PC-3 (cell line): Measurements from ENCODE around the gene UBASH3A. TPM values are rescaled to one million over a fixed set of nuclear protein-coding genes. Genes with fewer than 3 reads are reported as not detected.

ENCODE experiments used
- ATAC-seq: fragments of 200-7000 bp; cut with Tn5 transposase; 2 replicates; pipeline ENCODE4 v1.9.1; 2020; ENCODE audit warnings: mild to moderate bottlenecking, moderate library complexity
- BruUV-seq: library from RNA; stranded (reverse); fragments of 400-500 nt; replicated peaks from 2 replicates; lab custom pipeline; 2021; lab: Mats Ljungman, UMichigan
- CTCF ChIA-PET: fragments of 300-600 bp; sonication (Branson Sonifier 250); formaldehyde crosslinking; loops from one replicate; lab custom pipeline; 2022; ENCODE audit warnings: antibody characterized with exemption; lab: Charles Lee
- POLR2A ChIA-PET: fragments of 300-600 bp; sonication (Branson Sonifier 250); formaldehyde crosslinking; loops from one replicate; lab custom pipeline; 2022; ENCODE audit warnings: antibody characterized with exemption; ENCODE audit not compliant: unreplicated experiment; lab: Charles Lee
- DNase-seq: peaks from one replicate; pipeline ENCODE4 v3.0.0-alpha.2; 2015
- H2AFZ ChIP-seq: fragments of 300-600 bp; sonication (generic); 2 replicates; pipeline ENCODE4 v1.6.0; 2016; ENCODE audit warnings: antibody characterized with exemption, low read length
- H3F3A ChIP-seq: fragments of 300-600 bp; sonication (generic); one replicate; pipeline ENCODE4 v1.6.0; 2017; ENCODE audit warnings: antibody characterized with exemption, low read length, control low read depth, mild to moderate bottlenecking; ENCODE audit not compliant: unreplicated experiment
- H3K27ac ChIP-seq: fragments of 300-600 bp; sonication (generic); 2 replicates; pipeline ENCODE4 v1.5.1; 2016; ENCODE audit warnings: mild to moderate bottlenecking, low read length
- H3K27me3 ChIP-seq: fragments of 300-600 bp; sonication (generic); 2 replicates; pipeline ENCODE4 v1.6.1; 2016; ENCODE audit warnings: low read length, mixed read lengths
- H3K36me3 ChIP-seq: fragments of 300-600 bp; sonication (generic); 2 replicates; pipeline ENCODE4 v1.6.1; 2016; ENCODE audit warnings: low read depth, mixed run types, low read length, mixed read lengths
- H3K4me1 ChIP-seq: fragments of 300-600 bp; sonication (generic); 2 replicates; pipeline ENCODE4 v1.5.1; 2016; ENCODE audit warnings: low read length; ENCODE audit not compliant: insufficient read depth
- H3K4me2 ChIP-seq: fragments of 300-600 bp; sonication (generic); 2 replicates; pipeline ENCODE4 v1.6.0; 2016; ENCODE audit warnings: low read length
- H3K4me3 ChIP-seq: fragments of 300-600 bp; sonication (generic); 2 replicates; pipeline ENCODE4 v1.5.1; 2016; ENCODE audit warnings: mild to moderate bottlenecking, low read length, mixed read lengths
- H3K79me2 ChIP-seq: fragments of 300-600 bp; sonication (generic); 2 replicates; pipeline ENCODE4 v1.6.1; 2017; ENCODE audit warnings: low read length, mixed read lengths
- H3K9ac ChIP-seq: fragments of 300-600 bp; sonication (generic); 2 replicates; pipeline ENCODE4 v1.6.0; 2016; ENCODE audit warnings: mild to moderate bottlenecking, low read length
- H3K9me2 ChIP-seq: fragments of 300-600 bp; sonication (generic); replicated peaks from 2 replicates; pipeline ENCODE4 v1.6.1; 2016; ENCODE audit warnings: mixed run types, low read length, mixed read lengths
- H3K9me3 ChIP-seq: fragments of 300-600 bp; sonication (generic); 2 replicates; pipeline ENCODE4 v1.6.1; 2016; ENCODE audit warnings: low read length, mixed read lengths
- H4K20me1 ChIP-seq: fragments of 300-600 bp; sonication (generic); 2 replicates; pipeline ENCODE4 v1.6.1; 2016; ENCODE audit warnings: low read length, mixed read lengths
- EZH2 ChIP-seq: fragments of 300-600 bp; sonication (generic); IDR thresholded peaks from one replicate; pipeline ENCODE4 v1.6.1; 2017; ENCODE audit warnings: antibody characterized with exemption, mild to moderate bottlenecking, low read length; ENCODE audit not compliant: unreplicated experiment
- EZH2phosphoT487 ChIP-seq: fragments of 300-600 bp; sonication (generic); IDR thresholded peaks from 2 replicates; pipeline ENCODE4 v1.6.1; 2018; ENCODE audit warnings: mild to moderate bottlenecking, antibody characterized with exemption, low read length, borderline replicate concordance
- intact Hi-C: fragments of 100-400 bp; cut with micrococcal nuclease; formaldehyde crosslinking; loops from 2 replicates; pipeline ENCODE4 v1.9.0; 2023
- total RNA-seq: library from RNA; depleted of rRNA; stranded (reverse); fragments of >200 nt; gene quantifications from 2 replicates; pipeline ENCODE4 v1.2.3, GENCODE V29; 2014
- TF ChIP-seq, protein P1 (sequence below): fragments of 300-600 bp; sonication (generic); conservative IDR thresholded peaks from 2 replicates; pipeline ENCODE4 v1.5.1; 2017; ENCODE audit warnings: antibody characterized with exemption, low read depth, mild to moderate bottlenecking, low read length

Gene UBASH3A
- total RNA-seq, 1 experiment from 2014 or later = 1.0 TPM

DNA sequence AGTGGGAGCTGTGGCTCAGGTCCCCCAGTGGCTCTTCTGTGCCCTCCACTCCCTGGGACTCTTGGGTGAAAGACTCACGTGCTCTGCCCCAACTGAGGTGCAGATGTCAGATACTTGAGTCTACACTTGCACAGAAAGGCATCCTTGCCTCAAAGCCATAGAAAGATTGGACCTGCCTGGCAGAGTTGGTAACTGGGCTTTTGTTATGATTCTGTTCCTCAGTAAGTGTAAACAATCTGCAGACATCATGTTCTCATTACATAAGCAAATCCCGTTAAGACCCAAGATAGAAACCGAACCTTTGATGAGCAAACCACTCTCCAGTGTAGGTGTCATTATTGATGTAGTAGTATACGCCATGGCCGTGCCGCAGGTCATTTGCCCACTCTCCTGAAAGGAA lies 82.4 kb downstream of the UBASH3A start:
- POLR2A ChIA-PET = no interaction called here
- Histone ChIP-seq H3K4me2 (no peak overlapping the region), H3K4me3 (no peak overlapping the region), H3K27me3 (no peaks in the 10 kb centered on the region), H3K36me3 (no peaks in the 10 kb centered on the region), H2AFZ (no peak overlapping the region), H3K9me3 (no peaks in the 10 kb centered on the region), H3F3A (no peaks in the 10 kb centered on the region), H4K20me1 (no peaks in the 10 kb centered on the region), H3K27ac (no peak overlapping the region), H3K79me2 (no peaks in the 10 kb centered on the region), H3K4me1 (no peaks in the 10 kb centered on the region), H3K9ac (no peak overlapping the region), H3K9me2 (no peaks in the 10 kb centered on the region)
- ATAC-seq (no peak), DNase-seq (no peak)
- CTCF ChIA-PET = interaction anchor here (0.6 kb wide), 1 partner anchor 26 kb away, joined by 3 read pairs; no protein-coding TSS in a partner anchor
- TF ChIP-seq, protein P1, sequence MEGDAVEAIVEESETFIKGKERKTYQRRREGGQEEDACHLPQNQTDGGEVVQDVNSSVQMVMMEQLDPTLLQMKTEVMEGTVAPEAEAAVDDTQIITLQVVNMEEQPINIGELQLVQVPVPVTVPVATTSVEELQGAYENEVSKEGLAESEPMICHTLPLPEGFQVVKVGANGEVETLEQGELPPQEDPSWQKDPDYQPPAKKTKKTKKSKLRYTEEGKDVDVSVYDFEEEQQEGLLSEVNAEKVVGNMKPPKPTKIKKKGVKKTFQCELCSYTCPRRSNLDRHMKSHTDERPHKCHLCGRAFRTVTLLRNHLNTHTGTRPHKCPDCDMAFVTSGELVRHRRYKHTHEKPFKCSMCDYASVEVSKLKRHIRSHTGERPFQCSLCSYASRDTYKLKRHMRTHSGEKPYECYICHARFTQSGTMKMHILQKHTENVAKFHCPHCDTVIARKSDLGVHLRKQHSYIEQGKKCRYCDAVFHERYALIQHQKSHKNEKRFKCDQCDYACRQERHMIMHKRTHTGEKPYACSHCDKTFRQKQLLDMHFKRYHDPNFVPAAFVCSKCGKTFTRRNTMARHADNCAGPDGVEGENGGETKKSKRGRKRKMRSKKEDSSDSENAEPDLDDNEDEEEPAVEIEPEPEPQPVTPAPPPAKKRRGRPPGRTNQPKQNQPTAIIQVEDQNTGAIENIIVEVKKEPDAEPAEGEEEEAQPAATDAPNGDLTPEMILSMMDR = no peak
- no peak for TF ChIP-seq EZH2
- no peak for TF ChIP-seq EZH2phosphoT487
- intact Hi-C loops = no loop called here
- no TSS peak for BruUV-seq

DNA sequence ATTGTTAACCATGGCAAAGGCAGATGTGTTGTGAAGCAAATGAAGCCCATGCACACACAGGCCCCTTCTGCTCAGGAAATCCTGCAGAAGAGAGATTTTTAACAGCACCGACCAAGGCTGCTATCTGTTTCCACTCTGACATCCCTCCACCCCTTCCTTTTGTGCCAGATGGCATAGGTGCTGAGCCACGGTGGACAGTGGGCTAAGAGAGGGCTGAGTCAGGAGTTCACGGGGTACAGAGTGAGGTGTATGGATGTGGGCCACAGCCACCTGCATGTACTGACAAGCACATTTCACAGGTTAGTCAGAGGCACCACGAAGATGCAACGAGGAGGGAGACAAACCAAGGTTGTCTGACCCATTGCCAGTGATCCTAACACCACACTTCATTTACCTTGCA lies 82.8 kb downstream of the UBASH3A start:
- no peaks in the 10 kb centered on the region for H3K9me2 ChIP-seq
- no peaks in the 10 kb centered on the region for H3K27me3 ChIP-seq
- intact Hi-C loops = no loop called here
- BruUV-seq = no TSS peak
- no peaks in the 10 kb centered on the region for H3K79me2 ChIP-seq
- H3K9me3 ChIP-seq = no peaks in the 10 kb centered on the region
- H3K27ac ChIP-seq = no peak overlapping the region
- H3K36me3 ChIP-seq = no peaks in the 10 kb centered on the region
- H2AFZ ChIP-seq = no peak overlapping the region
- no peak overlapping the region for H3K4me2 ChIP-seq
- DNase-seq (no peak), ATAC-seq (no peak)
- TF ChIP-seq, protein P1 = no peak
- TF ChIP-seq EZH2 (no peak), EZH2phosphoT487 (no peak)
- H3K9ac ChIP-seq = no peak overlapping the region
- H3F3A ChIP-seq = no peaks in the 10 kb centered on the region
- no peak overlapping the region for H3K4me3 ChIP-seq
- ChIA-PET POLR2A (no interaction called here), CTCF (no interaction called here)
- H3K4me1 ChIP-seq = no peaks in the 10 kb centered on the region
- no peaks in the 10 kb centered on the region for H4K20me1 ChIP-seq

DNA sequence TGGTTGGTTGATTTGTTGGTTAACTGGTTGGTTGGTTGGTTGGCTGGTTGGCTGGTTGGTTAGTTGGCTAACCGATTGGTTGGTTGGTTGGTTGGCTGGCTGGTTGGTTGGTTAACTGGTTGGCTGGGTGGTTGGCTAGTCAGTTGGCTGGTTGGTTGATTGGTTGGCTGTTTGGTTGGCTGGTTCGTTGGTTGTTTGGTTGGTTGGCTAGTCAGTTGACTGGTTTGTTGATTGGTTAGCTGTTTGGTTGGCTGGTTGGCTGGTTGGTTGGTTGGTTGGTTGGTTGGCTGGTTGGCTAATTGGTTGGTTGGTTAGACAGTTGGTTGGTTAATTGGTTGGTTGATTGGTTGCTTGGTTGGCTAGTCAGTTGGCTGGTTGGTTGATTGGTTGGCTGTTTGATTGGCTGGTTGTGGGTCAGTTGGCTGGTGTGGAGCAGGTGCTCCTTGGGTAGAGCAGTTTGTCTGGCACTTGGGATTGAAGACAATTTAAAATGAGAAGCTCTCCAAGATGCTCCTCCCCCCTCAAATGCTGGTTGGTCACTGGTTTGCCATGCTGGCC lies 85.4 kb downstream of the UBASH3A start:
- ChIA-PET CTCF (no interaction called here), POLR2A (no interaction called here)
- Histone ChIP-seq H3K9ac (no peak overlapping the region), H4K20me1 (no peaks in the 10 kb centered on the region), H3K4me3 (no peak overlapping the region), H3K79me2 (no peaks in the 10 kb centered on the region), H3F3A (no peaks in the 10 kb centered on the region), H3K9me2 (no peaks in the 10 kb centered on the region), H3K27ac (no peak overlapping the region), H3K27me3 (no peaks in the 10 kb centered on the region), H3K9me3 (no peaks in the 10 kb centered on the region), H3K4me2 (no peak overlapping the region), H2AFZ (no peak overlapping the region), H3K4me1 (no peaks in the 10 kb centered on the region), H3K36me3 (no peaks in the 10 kb centered on the region)
- TF ChIP-seq EZH2 = no peak
- TF ChIP-seq, protein P1 = no peak
- no peak for TF ChIP-seq EZH2phosphoT487
- DNase-seq = no peak
- no TSS peak for BruUV-seq
- ATAC-seq = no peak
- intact Hi-C loops = no loop called here
